ENCODE results near the gene ENTR1.

DNA sequence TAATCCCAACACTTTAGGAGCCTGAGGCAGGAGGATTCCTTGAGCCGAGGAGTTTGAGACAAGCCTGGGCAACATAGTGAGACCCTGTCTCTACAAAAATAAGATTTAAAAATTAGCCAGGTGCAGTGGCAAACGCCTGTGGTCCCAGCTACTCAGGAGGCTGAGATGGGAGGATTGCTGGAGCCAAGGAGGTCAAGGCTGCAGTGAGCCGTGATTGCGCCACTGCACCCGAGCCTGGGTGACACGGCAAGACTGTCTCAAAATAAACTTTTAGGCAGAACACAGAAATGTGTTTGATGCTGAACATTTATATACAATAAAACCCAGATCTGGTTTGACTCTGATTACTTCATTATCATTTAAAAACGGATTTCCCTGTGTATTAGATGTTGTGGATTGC, 4.9 kb downstream of the ENTR1 start:
- TF ChIP-seq, protein P1, sequence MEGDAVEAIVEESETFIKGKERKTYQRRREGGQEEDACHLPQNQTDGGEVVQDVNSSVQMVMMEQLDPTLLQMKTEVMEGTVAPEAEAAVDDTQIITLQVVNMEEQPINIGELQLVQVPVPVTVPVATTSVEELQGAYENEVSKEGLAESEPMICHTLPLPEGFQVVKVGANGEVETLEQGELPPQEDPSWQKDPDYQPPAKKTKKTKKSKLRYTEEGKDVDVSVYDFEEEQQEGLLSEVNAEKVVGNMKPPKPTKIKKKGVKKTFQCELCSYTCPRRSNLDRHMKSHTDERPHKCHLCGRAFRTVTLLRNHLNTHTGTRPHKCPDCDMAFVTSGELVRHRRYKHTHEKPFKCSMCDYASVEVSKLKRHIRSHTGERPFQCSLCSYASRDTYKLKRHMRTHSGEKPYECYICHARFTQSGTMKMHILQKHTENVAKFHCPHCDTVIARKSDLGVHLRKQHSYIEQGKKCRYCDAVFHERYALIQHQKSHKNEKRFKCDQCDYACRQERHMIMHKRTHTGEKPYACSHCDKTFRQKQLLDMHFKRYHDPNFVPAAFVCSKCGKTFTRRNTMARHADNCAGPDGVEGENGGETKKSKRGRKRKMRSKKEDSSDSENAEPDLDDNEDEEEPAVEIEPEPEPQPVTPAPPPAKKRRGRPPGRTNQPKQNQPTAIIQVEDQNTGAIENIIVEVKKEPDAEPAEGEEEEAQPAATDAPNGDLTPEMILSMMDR (conservative IDR thresholded peaks at IDR 0.05 in 1 of 2, IDR thresholded peaks at IDR 0.05 in 1 of 2; ENCODE audit: extremely low read depth in 1 of 2, insufficient read depth in 1 of 2, low read depth in 1 of 2, low read length in 2 of 2) = no peak
- no peak for TF ChIP-seq EZH2 (IDR thresholded peaks at IDR 0.05; ENCODE audit: borderline replicate concordance, low read length)

Measured in mammary epithelial cell (primary cell).